ENCODE data around the gene ACVR1C.
"Not testable (repeated sequence)": the region's sequence is repeated elsewhere in the genome, so short reads cannot be mapped to it uniquely, and the experiment has no call there.

Gene ACVR1C

GRCh38 chr2:157572725-157573124 lies 55.9 kb downstream of the ACVR1C start:
- DNase-seq, result no peak

- DNase-seq, result not testable (repeated sequence)
Observed at GRCh38 chr2:157566623-157567022, 62.0 kb downstream of the ACVR1C start.

- not testable (repeated sequence) for DNase-seq
Observed at GRCh38 chr2:157566113-157566512, 62.6 kb downstream of the ACVR1C start.

GRCh38 chr2:157565550-157565949 lies 63.1 kb downstream of the ACVR1C start:
- no peak for DNase-seq

GRCh38 chr2:157559890-157560289 lies 68.8 kb downstream of the ACVR1C start:
- DNase-seq, result no peak

GRCh38 chr2:157559461-157559860 lies 69.2 kb downstream of the ACVR1C start:
- no peak for DNase-seq

GRCh38 chr2:157559061-157559460 lies 69.6 kb downstream of the ACVR1C start:
- DNase-seq, result no peak

GRCh38 chr2:157557770-157558169 lies 70.9 kb downstream of the ACVR1C start:
- no peak for DNase-seq

- DNase-seq, result no peak
Observed at GRCh38 chr2:157540102-157540501, 88.6 kb downstream of the ACVR1C start.

GRCh38 chr2:157538064-157538463 lies 90.6 kb downstream of the ACVR1C start:
- DNase-seq, result no peak

- no peak for DNase-seq
Observed at GRCh38 chr2:157536815-157537214, 91.8 kb downstream of the ACVR1C start.

GRCh38 chr2:157528963-157529751 lies 99.5 kb downstream of the ACVR1C start:
- DNase-seq, result no peak

GRCh38 chr2:157526070-157526469 lies 102.6 kb downstream of the ACVR1C start:
- DNase-seq, result no peak

GRCh38 chr2:157523270-157524247 lies 105.1 kb downstream of the ACVR1C start:
- DNase-seq, result no peak

- not testable (repeated sequence) for DNase-seq
Observed at GRCh38 chr2:157514966-157515365, 113.7 kb downstream of the ACVR1C start.

- no peak for DNase-seq
Observed at GRCh38 chr2:157509744-157510143, 118.9 kb downstream of the ACVR1C start.

- no peak for DNase-seq
Observed at GRCh38 chr2:157508676-157509075, 120.0 kb downstream of the ACVR1C start.

- no peak for DNase-seq
Observed at GRCh38 chr2:157506586-157506985, 122.1 kb downstream of the ACVR1C start.

GRCh38 chr2:157504623-157505022 lies 124.0 kb downstream of the ACVR1C start:
- DNase-seq, result no peak

GRCh38 chr2:157501026-157501425 lies 127.6 kb downstream of the ACVR1C start:
- DNase-seq, result no peak

- DNase-seq, result no peak
Observed at GRCh38 chr2:157500334-157500733, 128.3 kb downstream of the ACVR1C start.

GRCh38 chr2:157498483-157498882 lies 130.2 kb downstream of the ACVR1C start:
- DNase-seq, result no peak

GRCh38 chr2:157497638-157498314 lies 130.9 kb downstream of the ACVR1C start:
- peak; percentile 19 for DNase-seq
